ENCODE measurements around the gene COA8. TPM values are rescaled to one million over a fixed set of nuclear protein-coding genes. Genes with fewer than 3 reads are reported as not detected.

COA8 gene
- total and polyA plus RNA-seq, 8 donors, result 17.0 to 31.7 (median 26.5) TPM

DNA sequence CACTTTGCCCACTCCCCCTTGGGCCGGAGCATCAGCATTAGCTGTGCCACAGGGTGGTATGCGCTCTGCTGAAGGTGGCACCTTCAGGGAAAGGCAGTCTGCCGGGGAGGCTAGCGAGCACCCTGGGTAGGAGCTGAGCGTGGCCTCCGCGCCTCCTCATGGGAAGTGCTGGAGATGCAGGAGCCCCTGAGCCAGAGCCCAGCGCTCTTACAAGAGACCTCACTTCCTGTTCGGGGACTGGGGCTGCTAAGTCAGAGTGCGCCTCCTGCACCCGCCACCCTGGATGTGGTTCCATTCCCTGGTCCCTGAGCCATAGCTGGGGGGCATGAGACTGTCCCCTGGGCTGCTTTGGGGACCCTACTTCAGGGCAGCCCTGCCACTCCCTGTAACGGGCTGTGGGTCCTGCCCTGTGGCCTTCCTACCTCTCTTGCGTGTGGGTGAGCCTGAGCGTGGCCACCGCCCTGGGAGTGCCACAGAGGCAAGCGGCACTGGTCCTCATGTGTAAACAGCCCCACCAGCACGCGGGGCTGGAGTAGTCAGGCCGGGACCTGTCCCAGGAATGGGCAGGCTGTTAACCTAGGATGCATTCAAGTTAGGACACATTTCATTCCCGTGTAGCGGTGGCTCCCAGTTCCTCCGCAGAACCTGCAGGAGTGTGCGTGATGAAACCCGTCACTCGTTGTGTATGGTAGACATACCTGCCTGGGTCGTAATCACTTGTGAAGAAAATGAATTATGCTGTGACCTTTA lies 19.4 kb downstream of the COA8 start:
- TF ChIP-seq, protein P1, sequence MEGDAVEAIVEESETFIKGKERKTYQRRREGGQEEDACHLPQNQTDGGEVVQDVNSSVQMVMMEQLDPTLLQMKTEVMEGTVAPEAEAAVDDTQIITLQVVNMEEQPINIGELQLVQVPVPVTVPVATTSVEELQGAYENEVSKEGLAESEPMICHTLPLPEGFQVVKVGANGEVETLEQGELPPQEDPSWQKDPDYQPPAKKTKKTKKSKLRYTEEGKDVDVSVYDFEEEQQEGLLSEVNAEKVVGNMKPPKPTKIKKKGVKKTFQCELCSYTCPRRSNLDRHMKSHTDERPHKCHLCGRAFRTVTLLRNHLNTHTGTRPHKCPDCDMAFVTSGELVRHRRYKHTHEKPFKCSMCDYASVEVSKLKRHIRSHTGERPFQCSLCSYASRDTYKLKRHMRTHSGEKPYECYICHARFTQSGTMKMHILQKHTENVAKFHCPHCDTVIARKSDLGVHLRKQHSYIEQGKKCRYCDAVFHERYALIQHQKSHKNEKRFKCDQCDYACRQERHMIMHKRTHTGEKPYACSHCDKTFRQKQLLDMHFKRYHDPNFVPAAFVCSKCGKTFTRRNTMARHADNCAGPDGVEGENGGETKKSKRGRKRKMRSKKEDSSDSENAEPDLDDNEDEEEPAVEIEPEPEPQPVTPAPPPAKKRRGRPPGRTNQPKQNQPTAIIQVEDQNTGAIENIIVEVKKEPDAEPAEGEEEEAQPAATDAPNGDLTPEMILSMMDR (IDR thresholded peaks at IDR 0.05), result no peak
- Histone ChIP-seq H3K27ac (no peak overlapping the region), H3K9me3 (no peaks in the 10 kb centered on the region), H3K4me1 (no peaks in the 10 kb centered on the region), H3K27me3 (no peaks in the 10 kb centered on the region), H3K36me3 (peaks cover 0 to 5% (median 0%) of the 10 kb centered on the region in 3 donors), H3K4me3 (no peak overlapping the region)
- intact Hi-C loops (cut with DNase I), result no loop called here
- WGBS, 2 donors, result 91 to 92% methylated on average over 26 of the region's 26 CpGs
- FAIRE-seq, result no peak
- DNase-seq, result peak in 1 of 6 donors; percentile 56
- peak in 2 of 4 donors; percentile 19 to 32 for ATAC-seq

GRCh38 chr14:103584326-103584915 lies 21.7 kb downstream of the COA8 start:
- no peak overlapping the region for H3K27ac ChIP-seq
- no peak for ATAC-seq
- no peak for FAIRE-seq

DNA sequence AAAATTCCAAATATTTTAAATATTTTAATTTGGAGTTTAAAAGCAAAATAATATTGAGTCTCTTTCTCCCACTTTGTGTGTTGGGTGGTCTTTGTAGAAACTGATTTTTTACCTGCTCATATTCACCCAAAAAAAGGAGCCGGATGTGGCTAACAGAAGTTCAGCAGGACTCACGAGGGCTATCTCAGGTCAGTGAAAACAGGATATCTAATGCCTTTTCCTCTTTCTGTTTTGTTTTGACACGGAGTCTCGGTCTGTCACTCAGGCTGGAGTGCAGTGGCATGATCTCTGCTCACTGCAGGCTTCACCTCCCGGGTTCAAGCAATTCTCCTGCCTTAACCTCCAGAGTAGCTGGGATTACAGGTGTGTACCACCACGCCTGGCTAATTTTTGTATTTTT lies 30.8 kb downstream of the COA8 start:
- peak in 2 of 4 donors; percentile 38 to 42 for ATAC-seq
- H3K27me3 ChIP-seq, result no peaks in the 10 kb centered on the region
- no peaks in the 10 kb centered on the region for H3K9me3 ChIP-seq
- peak overlapping the region; percentile 39 to 81 (median 70) for H3K27ac ChIP-seq
- FAIRE-seq, result no peak
- no peak for DNase-seq
- peaks cover 0 to 7% (median 3%) of the 10 kb centered on the region in 3 donors for H3K4me1 ChIP-seq
- H3K36me3 ChIP-seq, result peaks cover 0 to 11% (median 3%) of the 10 kb centered on the region in 3 donors
- no peak overlapping the region for H3K4me3 ChIP-seq
- TF ChIP-seq, protein P1 (IDR thresholded peaks at IDR 0.05), result no peak
- intact Hi-C loops (cut with DNase I), result no loop called here
- WGBS, 2 donors, result 71% methylated on average over 6 of the region's 6 CpGs

More at GRCh38 chr14:103584326-103584915, 21.7 kb downstream of the COA8 start:
- no peaks in the 10 kb centered on the region for H3K4me1 ChIP-seq
- no peaks in the 10 kb centered on the region for H3K27me3 ChIP-seq
- no peak for DNase-seq
- TF ChIP-seq, protein P1 (IDR thresholded peaks at IDR 0.05), result no peak
- intact Hi-C loops (cut with DNase I), result no loop called here
- peaks cover 0 to 5% (median 0%) of the 10 kb centered on the region in 3 donors for H3K36me3 ChIP-seq
- H3K4me3 ChIP-seq, result no peak overlapping the region
- no peaks in the 10 kb centered on the region for H3K9me3 ChIP-seq
- 84 to 95% methylated on average over 11 of the region's 11 CpGs for WGBS, 2 donors

DNA sequence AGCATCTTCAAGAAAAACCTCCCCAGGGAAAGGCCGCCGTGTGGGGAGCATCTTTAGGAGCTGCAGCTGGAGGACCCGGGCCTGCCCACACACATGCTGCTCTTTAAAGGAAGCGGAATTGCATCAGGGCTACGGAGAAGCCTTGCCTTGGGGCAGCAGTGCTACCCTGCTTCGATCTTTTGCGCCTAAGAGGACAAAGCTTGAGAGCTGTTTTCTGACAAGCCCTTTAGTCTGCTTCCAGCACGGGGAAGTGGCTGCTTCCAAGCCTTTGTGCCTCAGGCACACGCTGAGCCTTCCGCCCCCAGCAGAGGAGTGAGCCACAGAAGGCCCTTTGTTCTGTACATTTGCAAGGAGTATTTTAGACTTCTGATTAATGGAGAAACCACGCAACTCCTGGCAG lies 31.5 kb downstream of the COA8 start:
- ATAC-seq (peak; percentile 76 to 90 (median 81)), DNase-seq (peak in 4 of 6 donors; percentile 25 to 61 (median 54)), FAIRE-seq (no peak)
- H3K4me3 ChIP-seq, result no peak overlapping the region
- 52 to 59% methylated on average over 11 of the region's 11 CpGs for WGBS, 2 donors
- no peaks in the 10 kb centered on the region for H3K27me3 ChIP-seq
- TF ChIP-seq, protein P1 (IDR thresholded peaks at IDR 0.05), result no peak
- peaks cover 0 to 7% (median 3%) of the 10 kb centered on the region in 3 donors for H3K4me1 ChIP-seq
- intact Hi-C loops (cut with DNase I), result no loop called here
- peak overlapping the region; percentile 39 to 81 (median 70) for H3K27ac ChIP-seq
- no peaks in the 10 kb centered on the region for H3K9me3 ChIP-seq
- H3K36me3 ChIP-seq, result peaks cover 0 to 11% (median 3%) of the 10 kb centered on the region in 3 donors
